C4-2B (cell line): ENCODE results near the gene DNAJC18.

Experiments used
- H3K27ac ChIP-seq: fragments of 450-650 bp; 2 replicates; pipeline ENCODE4 v1.5.1; 2017
- CTCF ChIP-seq: fragments of 450-650 bp; conservative IDR thresholded peaks from 2 replicates; pipeline ENCODE4 v1.5.1; 2017; ENCODE audit warnings: mild to moderate bottlenecking
- ZFX ChIP-seq: fragments of 450-650 bp; IDR thresholded peaks from 2 replicates; pipeline ENCODE4 v1.6.1; 2017

The DNAJC18 gene

DNA sequence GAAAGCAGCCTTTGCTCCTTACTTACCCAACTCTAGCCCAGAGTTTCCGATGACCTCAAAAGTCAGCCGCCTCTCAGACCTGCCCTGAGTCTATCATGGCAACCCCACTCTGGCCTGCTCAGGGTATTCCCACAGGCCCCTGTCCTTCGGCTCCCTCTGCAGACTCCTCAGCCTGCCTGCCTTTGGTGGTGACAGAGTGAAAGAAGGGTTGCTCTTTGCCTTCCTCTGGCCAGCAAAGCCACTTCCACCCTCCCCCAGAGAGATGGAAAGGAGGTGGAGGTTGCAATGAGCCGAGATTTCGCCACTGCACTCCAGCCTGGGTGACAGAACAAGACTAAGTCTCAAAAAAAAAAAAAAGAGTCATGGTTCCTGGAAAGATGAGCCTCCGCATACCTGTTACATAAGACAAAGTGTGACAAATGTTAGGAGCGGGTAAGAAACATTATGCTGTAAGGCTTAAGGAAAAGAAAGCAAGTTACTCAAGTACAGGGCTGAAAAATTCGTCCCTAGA, 29.2 kb upstream of the DNAJC18 start:
- H3K27ac ChIP-seq = no peak overlapping the region
- TF ChIP-seq CTCF (no peak), ZFX (no peak)

- TF ChIP-seq CTCF (no peak), ZFX (no peak)
- H3K27ac ChIP-seq = no peak within 1 kb of the TSS
These were observed 23.4 kb upstream of the DNAJC18 start, which contains the start of gene ECSCR for GRCh38 chr5:139462586-139463276. Gene ECSCR (minus strand): TSS chr5:139462743. CDS start chr5:139462670, 73 bp downstream.

DNA sequence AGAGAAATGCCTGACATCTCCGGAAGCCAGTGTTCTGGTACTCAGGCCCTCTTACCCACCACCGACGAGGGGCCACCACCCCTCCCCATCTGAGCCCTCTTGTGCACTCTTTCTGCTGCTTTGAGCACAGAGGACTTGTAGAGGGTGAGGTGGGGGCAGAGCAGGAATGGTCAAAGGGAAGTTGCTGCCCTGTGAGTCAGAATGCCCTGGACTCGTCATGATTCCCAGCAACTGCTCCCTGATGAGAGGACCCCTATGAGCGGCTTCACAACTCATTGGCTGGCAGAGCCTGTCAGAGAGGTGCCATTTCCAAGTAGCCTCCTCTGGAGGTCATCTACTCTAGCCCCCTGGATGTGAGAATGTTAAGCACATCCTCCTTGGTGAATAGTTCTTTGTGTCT, 22.4 kb upstream of the DNAJC18 start:
- H3K27ac ChIP-seq = no peak overlapping the region
- TF ChIP-seq ZFX (no peak), CTCF (no peak)

- TF ChIP-seq CTCF = no peak
- no peak for TF ChIP-seq ZFX
- no peak overlapping the region for H3K27ac ChIP-seq
These were observed 21.9 kb upstream of the DNAJC18 start for GRCh38 chr5:139461176-139461575.

DNA sequence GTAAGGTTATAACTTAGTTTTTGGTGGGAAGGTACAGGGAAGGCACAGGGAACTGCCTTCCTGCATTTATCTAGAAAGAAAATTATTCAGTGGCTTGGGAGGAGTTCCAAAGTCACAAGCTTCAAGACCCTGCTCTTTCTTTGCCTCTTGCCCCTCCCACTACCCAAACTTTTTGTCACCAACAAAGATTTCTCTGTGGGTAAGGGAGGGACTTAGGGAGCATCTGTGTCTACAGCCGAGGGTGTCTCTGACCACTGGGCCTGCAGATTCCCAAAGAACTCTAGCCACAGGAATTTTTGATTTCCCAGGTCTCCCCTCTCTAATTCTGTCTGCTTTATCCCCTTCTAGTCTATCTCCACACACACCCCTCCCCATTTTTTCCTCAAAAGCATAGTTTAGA, 21.1 kb upstream of the DNAJC18 start:
- no peak for TF ChIP-seq ZFX
- no peak for TF ChIP-seq CTCF
- no peak overlapping the region for H3K27ac ChIP-seq

- TF ChIP-seq ZFX (no peak), CTCF (no peak)
- H3K27ac ChIP-seq = no peak overlapping the region
These were observed 20.2 kb upstream of the DNAJC18 start for GRCh38 chr5:139459451-139459934.

GRCh38 chr5:139458580-139459407, 19.5 kb upstream of the DNAJC18 start:
- TF ChIP-seq CTCF (no peak), ZFX (no peak)
- H3K27ac ChIP-seq = no peak overlapping the region
